ENCODE measurements around the gene GNG13. TPM values are rescaled to one million over a fixed set of nuclear protein-coding genes. Genes with fewer than 3 reads are reported as not detected.
"Not testable (repeated sequence)": the region's sequence is repeated elsewhere in the genome, so short reads cannot be mapped to it uniquely, and the experiment has no call there.

The GNG13 gene
- total RNA-seq, 1 experiment from 2014 or later = not detected

- H3K9me3 Mint-ChIP-seq (ENCODE audit: unreplicated experiment) = no peaks in the 10 kb centered on the region
- no peaks in the 10 kb centered on the region for H3K4me1 Mint-ChIP-seq (ENCODE audit: low read depth, unreplicated experiment)
- ChIA-PET POLR2A (no interaction called here), CTCF (no interaction called here)
- no peak for TF ChIP-seq CTCF (IDR thresholded peaks at IDR 0.05; ENCODE audit: insufficient read depth in 1 of 2, low read depth in 1 of 2, low read length in 1 of 2, severe bottlenecking in 1 of 2, unreplicated experiment in 1 of 2)
- H3K36me3 ChIP-seq (ENCODE audit: control insufficient read depth, insufficient read depth, low read length) = no peaks in the 10 kb centered on the region
- no peaks in the 10 kb centered on the region for H3K27me3 Mint-ChIP-seq (ENCODE audit: insufficient read depth, unreplicated experiment)
- BruUV-seq (replicated peaks) = no TSS peak
- peak overlapping the region; percentile 50 for H3K27ac Mint-ChIP-seq (ENCODE audit: unreplicated experiment)
- peak in 1 of 2 experiments; percentile 50 for DNase-seq
- no peak overlapping the region for H3K4me3 Mint-ChIP-seq (ENCODE audit: unreplicated experiment)
- intact Hi-C loops (cut with micrococcal nuclease; ENCODE audit: unreplicated experiment) = no loop called here
- no peaks in the 10 kb centered on the region for H3K9me3 ChIP-seq
- H3K4me1 ChIP-seq = peaks cover 25% of the 10 kb centered on the region
- H3K27me3 ChIP-seq (replicated peaks; ENCODE audit: control insufficient read depth, insufficient read depth, low read length) = no peaks in the 10 kb centered on the region
- H3K36me3 Mint-ChIP-seq (ENCODE audit: insufficient read depth, unreplicated experiment) = peaks cover 6% of the 10 kb centered on the region
- no peak overlapping the region for H3K4me3 ChIP-seq (ENCODE audit: low read depth, low read length)
Measured at GRCh38 chr16:759110-759910, 41.2 kb downstream of the GNG13 start.

DNA sequence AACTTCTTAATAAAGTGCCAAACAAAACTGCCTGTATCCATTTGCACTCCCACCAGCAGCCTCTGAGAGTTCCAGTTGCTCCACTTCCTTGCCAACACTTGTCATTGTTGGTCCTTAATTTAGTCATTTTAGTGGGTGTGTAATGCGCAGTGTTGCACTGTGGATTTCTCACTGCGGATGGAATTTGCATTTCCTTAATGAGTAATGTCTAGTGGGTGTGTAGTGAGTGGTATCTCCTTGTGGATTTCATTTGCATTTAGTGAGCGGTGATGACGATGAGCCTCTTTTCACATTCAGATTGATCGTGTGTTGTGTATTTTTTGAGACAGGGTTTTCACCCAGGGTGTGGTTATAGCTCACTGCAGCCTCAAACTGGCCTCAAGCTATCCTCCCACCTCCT is 44.1 kb downstream of the GNG13 start:
- Histone ChIP-seq H3K9me3 (no peaks in the 10 kb centered on the region), H3K36me3 (ENCODE audit: control insufficient read depth, insufficient read depth, low read length) (no peaks in the 10 kb centered on the region), H3K27me3 (replicated peaks; ENCODE audit: control insufficient read depth, insufficient read depth, low read length) (no peaks in the 10 kb centered on the region), H3K4me1 (peaks cover 25% of the 10 kb centered on the region), H3K4me3 (ENCODE audit: low read depth, low read length) (no peak overlapping the region)
- intact Hi-C loops (cut with micrococcal nuclease; ENCODE audit: unreplicated experiment) = no loop called here
- H3K36me3 Mint-ChIP-seq (ENCODE audit: insufficient read depth, unreplicated experiment) = peaks cover 10% of the 10 kb centered on the region
- ChIA-PET POLR2A (no interaction called here), CTCF (no interaction called here)
- no peak overlapping the region for H3K4me3 Mint-ChIP-seq (ENCODE audit: unreplicated experiment)
- H3K9me3 Mint-ChIP-seq (ENCODE audit: unreplicated experiment) = no peaks in the 10 kb centered on the region
- no TSS peak for BruUV-seq (replicated peaks)
- TF ChIP-seq CTCF (IDR thresholded peaks at IDR 0.05; ENCODE audit: insufficient read depth in 1 of 2, low read depth in 1 of 2, low read length in 1 of 2, severe bottlenecking in 1 of 2, unreplicated experiment in 1 of 2) = no peak
- H3K4me1 Mint-ChIP-seq (ENCODE audit: low read depth, unreplicated experiment) = peaks cover 7% of the 10 kb centered on the region
- H3K27me3 Mint-ChIP-seq (ENCODE audit: insufficient read depth, unreplicated experiment) = no peaks in the 10 kb centered on the region
- no peak overlapping the region for H3K27ac Mint-ChIP-seq (ENCODE audit: unreplicated experiment)
- no peak for DNase-seq

DNA sequence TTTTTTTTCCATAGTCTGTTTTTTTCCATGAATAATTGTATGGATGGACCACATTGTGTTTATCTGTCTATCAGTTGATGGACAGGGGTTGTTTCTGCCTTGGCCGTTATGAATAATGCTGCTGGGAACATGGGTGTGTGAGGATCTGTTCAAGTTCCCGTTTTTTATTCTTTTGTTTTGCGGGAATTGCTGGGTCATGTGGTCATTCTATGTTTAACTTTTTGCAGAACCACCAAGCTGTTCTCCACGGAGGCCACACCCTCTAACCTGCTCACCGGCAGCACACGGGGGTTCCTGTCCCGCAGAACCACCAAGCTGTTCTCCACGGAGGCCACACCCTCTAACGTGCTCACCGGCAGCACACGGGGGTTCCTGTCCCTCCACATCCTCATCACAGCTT is 45.9 kb downstream of the GNG13 start:
- H3K9me3 ChIP-seq = no peaks in the 10 kb centered on the region
- ChIA-PET POLR2A (no interaction called here), CTCF (no interaction called here)
- no peak overlapping the region for H3K27ac Mint-ChIP-seq (ENCODE audit: unreplicated experiment)
- no peak for TF ChIP-seq CTCF (IDR thresholded peaks at IDR 0.05; ENCODE audit: insufficient read depth in 1 of 2, low read depth in 1 of 2, low read length in 1 of 2, severe bottlenecking in 1 of 2, unreplicated experiment in 1 of 2)
- DNase-seq = no peak
- H3K27me3 Mint-ChIP-seq (ENCODE audit: insufficient read depth, unreplicated experiment) = no peaks in the 10 kb centered on the region
- H3K9me3 Mint-ChIP-seq (ENCODE audit: unreplicated experiment) = no peaks in the 10 kb centered on the region
- peaks cover 7% of the 10 kb centered on the region for H3K4me1 Mint-ChIP-seq (ENCODE audit: low read depth, unreplicated experiment)
- H3K4me3 ChIP-seq (ENCODE audit: low read depth, low read length) = no peak overlapping the region
- intact Hi-C loops (cut with micrococcal nuclease; ENCODE audit: unreplicated experiment) = no loop called here
- H3K4me1 ChIP-seq = peaks cover 10% of the 10 kb centered on the region
- no peaks in the 10 kb centered on the region for H3K27me3 ChIP-seq (replicated peaks; ENCODE audit: control insufficient read depth, insufficient read depth, low read length)
- H3K36me3 ChIP-seq (ENCODE audit: control insufficient read depth, insufficient read depth, low read length) = no peaks in the 10 kb centered on the region
- peaks cover 10% of the 10 kb centered on the region for H3K36me3 Mint-ChIP-seq (ENCODE audit: insufficient read depth, unreplicated experiment)
- H3K4me3 Mint-ChIP-seq (ENCODE audit: unreplicated experiment) = no peak overlapping the region
- no TSS peak for BruUV-seq (replicated peaks)

- POLR2A ChIA-PET; H3K27ac Mint-ChIP-seq (ENCODE audit: unreplicated experiment); H3K27me3 ChIP-seq (replicated peaks; ENCODE audit: control insufficient read depth, insufficient read depth, low read length); H3K4me3 ChIP-seq (ENCODE audit: low read depth, low read length); DNase-seq; H3K4me1 Mint-ChIP-seq (ENCODE audit: low read depth, unreplicated experiment); H3K36me3 Mint-ChIP-seq (ENCODE audit: insufficient read depth, unreplicated experiment); intact Hi-C loops (cut with micrococcal nuclease; ENCODE audit: unreplicated experiment); H3K27me3 Mint-ChIP-seq (ENCODE audit: insufficient read depth, unreplicated experiment); H3K4me3 Mint-ChIP-seq (ENCODE audit: unreplicated experiment); BruUV-seq (replicated peaks); H3K9me3 Mint-ChIP-seq (ENCODE audit: unreplicated experiment); H3K9me3 ChIP-seq; H3K4me1 ChIP-seq; H3K36me3 ChIP-seq (ENCODE audit: control insufficient read depth, insufficient read depth, low read length): not testable (repeated sequence)
- CTCF ChIA-PET = interaction anchor here (0.7 kb wide), 1 partner anchor 14 kb away, joined by 6 read pairs; the partner anchor contains the start of gene CIAO3
Measured at GRCh38 chr16:754121-754607, 46.4 kb downstream of the GNG13 start.

Data from Caco-2 (cell line).